ENCODE results near the gene DMC1.

Gene DMC1

GRCh38 chr22:38494939-38495338 is 75.0 kb downstream of the DMC1 start:
- H3K27me3 ChIP-seq (ENCODE audit: low read depth, low read length), result no peaks in the 10 kb centered on the region
- H4K20me1 ChIP-seq (ENCODE audit: insufficient read depth, low read length), result peaks cover 62% of the 10 kb centered on the region
- H2AFZ ChIP-seq (ENCODE audit: low read depth, low read length), result no peak overlapping the region
- no peak overlapping the region for H3K4me2 ChIP-seq (ENCODE audit: low read length)
- no peak for TF ChIP-seq CTCF (IDR thresholded peaks at IDR 0.05; ENCODE audit: low read depth, low read length)
- TF ChIP-seq EZH2phosphoT487 (IDR thresholded peaks at IDR 0.05; ENCODE audit: low read depth), result no peak
- no peak overlapping the region for H3K9ac ChIP-seq (ENCODE audit: low read length)
- H3K9me3 ChIP-seq (ENCODE audit: insufficient read depth, low read length), result no peaks in the 10 kb centered on the region
- peaks cover 88% of the 10 kb centered on the region for H3K36me3 ChIP-seq (replicated peaks; ENCODE audit: low read depth, low read length)
- peaks cover 4% of the 10 kb centered on the region for H3K4me1 ChIP-seq (ENCODE audit: low read length)
- H3K27ac ChIP-seq (ENCODE audit: low read length), result no peak overlapping the region
- H3K4me3 ChIP-seq (ENCODE audit: low read length), result no peak overlapping the region
- H3K79me2 ChIP-seq (ENCODE audit: low read length), result peaks cover 71% of the 10 kb centered on the region

- no peaks in the 10 kb centered on the region for H3K27me3 ChIP-seq (ENCODE audit: low read depth, low read length)
- H4K20me1 ChIP-seq (ENCODE audit: insufficient read depth, low read length), result peaks cover 67% of the 10 kb centered on the region
- H3K36me3 ChIP-seq (replicated peaks; ENCODE audit: low read depth, low read length), result peaks cover 89% of the 10 kb centered on the region
- peaks cover 72% of the 10 kb centered on the region for H3K79me2 ChIP-seq (ENCODE audit: low read length)
- H2AFZ ChIP-seq (ENCODE audit: low read depth, low read length), result no peak overlapping the region
- no peak overlapping the region for H3K4me2 ChIP-seq (ENCODE audit: low read length)
- no peak overlapping the region for H3K9ac ChIP-seq (ENCODE audit: low read length)
- TF ChIP-seq CTCF (IDR thresholded peaks at IDR 0.05; ENCODE audit: low read depth, low read length) (no peak), EZH2phosphoT487 (IDR thresholded peaks at IDR 0.05; ENCODE audit: low read depth) (no peak)
- no peaks in the 10 kb centered on the region for H3K9me3 ChIP-seq (ENCODE audit: insufficient read depth, low read length)
- no peak overlapping the region for H3K27ac ChIP-seq (ENCODE audit: low read length)
- peaks cover 4% of the 10 kb centered on the region for H3K4me1 ChIP-seq (ENCODE audit: low read length)
- no peak overlapping the region for H3K4me3 ChIP-seq (ENCODE audit: low read length)
Observed at GRCh38 chr22:38494498-38494897, 75.5 kb downstream of the DMC1 start.

GRCh38 chr22:38491707-38492348 is 78.2 kb downstream of the DMC1 start:
- peaks cover 67% of the 10 kb centered on the region for H4K20me1 ChIP-seq (ENCODE audit: insufficient read depth, low read length)
- H3K4me3 ChIP-seq (ENCODE audit: low read length), result no peak overlapping the region
- H3K27ac ChIP-seq (ENCODE audit: low read length), result no peak overlapping the region
- H3K79me2 ChIP-seq (ENCODE audit: low read length), result peaks cover 55% of the 10 kb centered on the region
- H2AFZ ChIP-seq (ENCODE audit: low read depth, low read length), result no peak overlapping the region
- no peaks in the 10 kb centered on the region for H3K9me3 ChIP-seq (ENCODE audit: insufficient read depth, low read length)
- TF ChIP-seq CTCF (IDR thresholded peaks at IDR 0.05; ENCODE audit: low read depth, low read length) (no peak), EZH2phosphoT487 (IDR thresholded peaks at IDR 0.05; ENCODE audit: low read depth) (no peak)
- no peak overlapping the region for H3K9ac ChIP-seq (ENCODE audit: low read length)
- peaks cover 4% of the 10 kb centered on the region for H3K4me1 ChIP-seq (ENCODE audit: low read length)
- no peak overlapping the region for H3K4me2 ChIP-seq (ENCODE audit: low read length)
- H3K36me3 ChIP-seq (replicated peaks; ENCODE audit: low read depth, low read length), result peaks cover 88% of the 10 kb centered on the region
- no peaks in the 10 kb centered on the region for H3K27me3 ChIP-seq (ENCODE audit: low read depth, low read length)

- Histone ChIP-seq H3K27ac (ENCODE audit: low read length) (peak overlapping the region; percentile 39), H3K36me3 (replicated peaks; ENCODE audit: low read depth, low read length) (peaks cover 88% of the 10 kb centered on the region)
Observed at GRCh38 chr22:38490915-38491314, 79.1 kb downstream of the DMC1 start.

More at GRCh38 chr22:38490915-38491314, 79.1 kb downstream of the DMC1 start:
- no peak overlapping the region for H3K4me3 ChIP-seq (ENCODE audit: low read length)
- H3K79me2 ChIP-seq (ENCODE audit: low read length), result peaks cover 47% of the 10 kb centered on the region
- H3K27me3 ChIP-seq (ENCODE audit: low read depth, low read length), result no peaks in the 10 kb centered on the region
- no peaks in the 10 kb centered on the region for H3K9me3 ChIP-seq (ENCODE audit: insufficient read depth, low read length)
- no peak overlapping the region for H3K9ac ChIP-seq (ENCODE audit: low read length)
- H4K20me1 ChIP-seq (ENCODE audit: insufficient read depth, low read length), result peaks cover 70% of the 10 kb centered on the region
- H3K4me1 ChIP-seq (ENCODE audit: low read length), result peaks cover 4% of the 10 kb centered on the region
- H3K4me2 ChIP-seq (ENCODE audit: low read length), result no peak overlapping the region
- TF ChIP-seq CTCF (IDR thresholded peaks at IDR 0.05; ENCODE audit: low read depth, low read length) (no peak), EZH2phosphoT487 (IDR thresholded peaks at IDR 0.05; ENCODE audit: low read depth) (no peak)
- no peak overlapping the region for H2AFZ ChIP-seq (ENCODE audit: low read depth, low read length)
